GM19468 (cell line): ENCODE measurements around the gene CCDC27.

Experiments
- ATAC-seq: cut with Tn5 transposase; IDR thresholded peaks from one replicate; pipeline ENCODE4 v1.9.1; 2021; ENCODE audit warnings: mild to moderate bottlenecking, moderate library complexity, moderate number of reproducible peaks; ENCODE audit not compliant: unreplicated experiment; ENCODE audit errors: extremely low read depth

Gene CCDC27

GRCh38 chr1:3773572-3774275 is 21.5 kb downstream of the CCDC27 start:
- no peak for ATAC-seq

GRCh38 chr1:3774276-3774945 is 22.2 kb downstream of the CCDC27 start:
- no peak for ATAC-seq

DNA sequence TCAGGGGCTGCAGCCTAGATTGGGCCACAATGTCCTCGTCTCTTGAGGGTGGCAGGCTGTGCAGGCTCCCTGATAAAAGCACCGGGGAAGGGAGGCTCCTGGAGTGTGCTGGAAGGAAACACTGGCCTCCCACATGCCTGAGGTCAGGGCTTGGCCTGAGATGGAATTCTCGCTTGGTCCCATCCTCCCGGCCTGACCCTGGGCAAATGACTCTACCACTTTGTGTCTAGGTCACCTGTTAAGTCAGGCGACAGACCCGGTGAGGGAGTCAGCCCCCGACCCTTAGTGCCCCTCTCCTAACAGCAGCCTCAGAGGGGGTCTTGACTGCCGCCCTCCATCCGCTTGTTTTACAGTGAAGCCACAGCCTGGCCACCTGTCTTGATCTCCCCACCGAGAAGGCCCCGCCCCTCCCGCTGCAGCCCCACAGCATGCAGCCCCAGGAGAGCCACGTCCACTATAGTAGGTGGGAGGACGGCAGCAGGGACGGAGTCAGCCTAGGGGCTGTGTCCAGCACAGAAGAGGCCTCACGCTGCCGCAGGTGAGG is 22.8 kb downstream of the CCDC27 start:
- ATAC-seq: no peak

DNA sequence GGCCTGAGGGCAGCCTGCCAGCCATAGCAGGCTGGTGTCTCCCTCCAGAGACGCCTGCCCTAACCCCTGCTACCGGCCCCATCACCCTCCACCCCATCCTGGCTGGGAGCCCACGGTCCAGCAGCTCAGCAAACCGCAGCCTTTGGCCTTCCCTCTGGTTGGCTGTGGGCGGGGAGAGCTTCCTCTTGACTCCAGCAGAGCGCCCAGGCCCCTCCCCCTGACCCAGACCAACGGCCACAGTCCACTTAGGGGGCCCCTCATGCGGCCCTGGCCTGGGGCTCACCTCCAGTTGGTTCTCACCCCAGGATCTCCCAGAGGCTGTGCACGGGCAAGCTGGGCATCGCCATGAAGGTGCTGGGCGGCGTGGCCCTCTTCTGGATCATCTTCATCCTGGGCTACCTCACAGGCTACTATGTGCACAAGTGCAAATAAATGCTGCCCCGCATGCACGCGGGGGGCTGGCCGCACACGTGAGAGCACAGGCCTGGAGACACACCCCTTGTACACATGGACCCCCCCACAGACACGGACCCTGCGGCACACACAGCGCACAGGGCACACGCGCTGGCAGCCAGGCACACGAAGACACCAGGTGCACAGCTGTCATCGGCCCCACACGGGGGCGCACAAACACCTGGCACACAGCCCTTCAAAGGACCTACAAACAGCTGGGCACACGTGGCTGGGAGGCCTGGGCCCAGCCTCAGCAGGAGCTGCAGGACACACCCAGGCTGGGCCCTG is 23.4 kb downstream of the CCDC27 start:
- ATAC-seq: no peak

- no peak for ATAC-seq
Observed at GRCh38 chr1:3776231-3776961, 24.1 kb downstream of the CCDC27 start.

GRCh38 chr1:3777078-3777547 is 24.9 kb downstream of the CCDC27 start:
- ATAC-seq: no peak

DNA sequence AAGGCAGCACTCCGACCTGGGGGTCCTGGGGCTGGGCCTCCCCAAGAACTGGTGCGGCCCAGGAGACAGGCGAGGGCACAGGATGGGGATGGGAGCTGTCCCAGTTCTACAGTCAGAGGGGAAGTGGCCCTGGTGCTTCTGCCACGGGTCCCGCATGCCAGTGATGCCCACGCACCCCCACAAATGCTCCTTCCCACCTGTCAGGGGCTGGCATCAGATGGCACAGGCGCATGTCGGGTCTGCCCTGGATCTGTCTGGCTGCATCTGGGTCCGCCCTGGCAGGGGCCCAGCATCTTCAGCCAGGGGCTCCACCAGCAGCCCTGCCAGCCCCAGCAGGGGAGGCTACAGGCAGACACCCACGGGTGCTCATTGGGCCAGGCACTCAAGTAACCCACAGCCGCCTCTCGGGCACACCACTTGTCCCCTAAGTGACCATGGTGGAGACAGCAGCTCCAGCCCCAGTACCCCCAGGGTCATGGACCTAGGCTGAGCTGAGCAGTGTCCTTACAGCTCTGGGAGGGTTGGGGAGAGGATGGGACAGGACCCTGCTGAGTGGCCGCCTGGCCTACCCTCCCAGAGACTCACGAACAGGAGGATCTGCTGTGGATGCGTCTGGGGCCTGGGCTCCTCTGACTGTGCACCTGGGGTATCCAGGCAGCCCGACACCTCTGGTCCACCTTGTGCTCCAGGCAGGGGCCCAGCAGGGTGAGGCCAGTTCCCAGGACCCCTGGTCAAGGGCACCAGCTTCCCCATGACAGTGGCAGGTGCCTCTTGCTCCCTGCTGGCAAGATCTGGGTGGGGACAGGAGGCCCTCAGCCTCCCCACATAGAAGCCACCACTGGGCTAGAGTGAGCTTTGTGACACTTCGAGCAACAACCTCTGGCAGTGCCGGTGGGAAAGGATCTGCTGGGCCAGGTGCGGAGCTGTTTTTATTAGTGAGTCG is 25.7 kb downstream of the CCDC27 start:
- ATAC-seq: no peak

DNA sequence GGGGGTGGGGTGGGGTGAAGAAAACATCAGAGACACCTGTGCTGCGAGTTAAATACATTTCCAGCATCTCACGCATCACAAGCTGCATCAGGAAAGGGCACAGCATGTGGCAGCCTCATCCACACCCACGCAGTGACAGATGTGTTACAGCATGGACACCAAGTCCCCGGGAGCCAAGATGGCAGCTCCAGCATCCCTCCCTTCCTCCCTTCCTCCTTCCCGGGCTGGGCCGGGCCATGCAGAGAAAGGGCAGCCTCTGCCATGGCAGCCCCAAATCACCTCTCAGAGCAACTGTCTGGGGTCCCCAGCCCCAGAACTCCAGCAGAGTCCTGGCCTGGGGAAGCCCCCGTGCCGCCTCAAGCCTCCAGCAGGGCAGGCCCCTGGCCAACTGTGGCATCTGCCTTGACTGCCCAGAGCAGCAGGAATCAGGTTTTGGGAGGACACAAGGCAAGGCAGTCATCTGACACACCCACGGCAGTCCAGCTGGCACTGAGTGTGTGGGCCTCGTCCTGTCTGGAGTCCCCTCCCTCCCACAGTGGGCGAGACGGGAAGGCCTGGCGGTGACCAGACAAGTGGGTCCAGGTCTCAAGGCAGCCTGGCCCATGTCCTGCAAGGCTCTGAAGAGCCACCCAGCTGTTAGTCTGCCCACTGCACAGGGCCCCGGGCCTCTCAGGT is 26.5 kb downstream of the CCDC27 start:
- ATAC-seq: no peak

DNA sequence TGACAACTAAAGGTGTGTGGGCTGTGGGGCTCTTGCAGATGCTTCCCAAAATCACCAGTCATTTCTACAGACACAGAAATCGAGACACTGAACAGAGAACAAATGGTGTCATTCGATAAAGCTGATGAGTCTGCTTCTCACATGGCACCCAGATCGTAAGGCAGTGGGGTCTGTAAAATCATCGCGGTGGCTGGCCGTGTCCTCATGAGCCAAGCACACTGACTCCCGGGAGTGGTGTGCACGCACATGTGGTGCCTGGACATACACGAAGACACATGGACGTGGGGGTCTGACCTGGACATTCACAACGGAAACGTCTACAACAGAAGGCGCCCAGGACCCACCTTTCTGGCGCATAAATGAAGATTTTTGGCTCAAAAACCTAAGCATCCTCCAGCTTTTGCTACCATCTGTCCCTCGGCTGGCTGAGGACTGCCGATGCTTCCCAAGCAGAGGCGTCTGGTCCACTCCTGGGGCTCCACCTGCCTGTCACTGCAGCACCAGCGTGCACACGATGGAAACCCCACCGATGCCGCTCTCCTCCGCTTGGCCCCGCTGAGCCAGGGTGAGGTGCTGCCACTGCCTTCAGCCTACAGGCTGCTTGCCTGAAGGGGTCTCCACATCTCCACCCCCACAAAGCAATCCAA is 27.1 kb downstream of the CCDC27 start:
- no peak for ATAC-seq

GRCh38 chr1:3779912-3780416 is 27.7 kb downstream of the CCDC27 start:
- no peak for ATAC-seq

DNA sequence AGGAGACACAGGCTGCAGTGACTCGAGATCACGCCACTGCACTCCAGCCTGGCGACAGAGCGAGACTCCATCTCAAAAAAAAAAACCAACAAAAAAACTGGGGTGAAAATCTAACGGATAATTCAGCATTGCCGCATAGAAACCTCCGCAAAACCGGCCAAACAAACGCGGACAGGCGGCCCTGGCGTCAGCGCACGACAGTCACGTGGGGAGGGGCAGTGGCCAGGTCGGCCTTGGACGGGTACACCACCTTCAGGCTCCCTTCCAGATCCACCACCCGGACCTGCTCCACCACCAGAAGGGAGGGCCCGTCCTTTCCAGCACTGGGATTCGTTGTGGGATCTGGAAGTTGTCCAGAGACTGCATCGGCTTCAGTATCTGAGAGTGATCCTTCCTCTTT is 28.7 kb downstream of the CCDC27 start:
- no peak for ATAC-seq

GRCh38 chr1:3783651-3784474 is 31.6 kb downstream of the CCDC27 start:
- ATAC-seq: no peak

DNA sequence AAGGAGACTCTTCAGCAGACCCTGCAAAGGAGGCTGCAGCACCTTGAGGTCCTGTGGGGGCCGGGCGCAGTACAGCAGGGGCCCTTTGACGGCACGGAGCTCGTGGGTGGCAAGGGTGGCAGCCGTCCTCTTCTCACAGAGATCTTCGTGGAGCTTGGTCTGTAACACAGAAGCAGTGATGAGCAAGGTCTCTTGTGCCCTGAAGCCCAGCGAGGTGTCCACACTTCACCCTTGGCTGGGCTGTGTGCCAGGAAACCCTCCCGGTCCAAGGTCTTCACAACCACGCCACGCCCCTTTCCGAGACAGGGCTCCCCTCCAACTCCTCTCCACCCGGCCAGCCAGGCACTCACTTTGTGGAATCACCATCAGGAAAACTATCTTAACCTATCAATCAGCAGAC is 32.8 kb downstream of the CCDC27 start:
- no peak for ATAC-seq

- ATAC-seq: no peak
Observed at GRCh38 chr1:3785456-3786157, 33.4 kb downstream of the CCDC27 start.

- ATAC-seq: no peak
Observed at GRCh38 chr1:3786468-3787348, 34.5 kb downstream of the CCDC27 start.

DNA sequence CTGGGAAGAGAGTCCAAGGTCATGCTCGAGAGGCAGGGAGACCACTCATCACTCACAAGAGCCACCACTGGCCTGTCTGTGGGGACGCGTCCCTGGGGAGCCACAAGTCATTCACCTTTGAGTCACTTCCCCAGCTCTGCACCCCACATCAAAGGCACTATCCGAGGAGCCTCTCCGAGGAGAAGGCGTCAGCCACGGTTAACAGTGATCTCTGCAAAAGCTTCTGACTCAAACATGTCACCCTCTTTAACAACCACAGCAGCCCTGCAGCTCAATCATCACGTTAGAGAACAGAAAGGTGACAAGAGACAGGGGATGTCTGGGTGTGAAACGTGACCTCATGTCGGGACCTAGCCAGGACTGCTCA is 35.1 kb downstream of the CCDC27 start:
- ATAC-seq: no peak
